ENCODE measurements around the gene UCN.

- no peak for TF ChIP-seq CTCF (IDR thresholded peaks at IDR 0.05)
- TF ChIP-seq EP300 (IDR thresholded peaks at IDR 0.05), result no peak
- TF ChIP-seq POLR2A (IDR thresholded peaks at IDR 0.05), result no peak
- TF ChIP-seq POLR2AphosphoS5 (IDR thresholded peaks at IDR 0.05), result no peak
These were observed 1.4 kb upstream of the UCN start for GRCh38 chr2:27309651-27310050.

Measured in upper lobe of left lung (tissue), 4 donors.